HG03196 (cell line): ENCODE results near the gene PPARD.

Experiments used
- ATAC-seq: cut with Tn5 transposase; IDR thresholded peaks from one replicate; pipeline ENCODE4 v1.9.1; 2021; ENCODE audit not compliant: unreplicated experiment

Gene PPARD

GRCh38 chr6:35354361-35355135 lies 12.2 kb downstream of the PPARD start:
- ATAC-seq = no peak

GRCh38 chr6:35356391-35356790 lies 14.0 kb downstream of the PPARD start:
- no peak for ATAC-seq

GRCh38 chr6:35357677-35358076 lies 15.3 kb downstream of the PPARD start:
- ATAC-seq = no peak

GRCh38 chr6:35358086-35358485 lies 15.7 kb downstream of the PPARD start:
- no peak for ATAC-seq

- ATAC-seq = no peak
Observed at GRCh38 chr6:35359346-35359743, 17.0 kb downstream of the PPARD start.

GRCh38 chr6:35359744-35360348 lies 17.5 kb downstream of the PPARD start:
- ATAC-seq = no peak

GRCh38 chr6:35360349-35361138 lies 18.2 kb downstream of the PPARD start:
- no peak for ATAC-seq

- ATAC-seq = no peak
Observed at GRCh38 chr6:35362200-35362599, 19.8 kb downstream of the PPARD start.

GRCh38 chr6:35363293-35363750 lies 21.0 kb downstream of the PPARD start:
- ATAC-seq = no peak

- no peak for ATAC-seq
Observed at GRCh38 chr6:35365594-35366203, 23.3 kb downstream of the PPARD start.

- no peak for ATAC-seq
Observed at GRCh38 chr6:35366204-35366596, 23.8 kb downstream of the PPARD start.

- no peak for ATAC-seq
Observed at GRCh38 chr6:35367646-35368037, 25.3 kb downstream of the PPARD start.

- no peak for ATAC-seq
Observed at GRCh38 chr6:35368038-35368887, 25.9 kb downstream of the PPARD start.

GRCh38 chr6:35370124-35370741 lies 27.9 kb downstream of the PPARD start:
- peak; percentile 56 for ATAC-seq

- ATAC-seq = peak; percentile 27
Observed at GRCh38 chr6:35370785-35371493, 28.6 kb downstream of the PPARD start.

GRCh38 chr6:35371494-35372262 lies 29.3 kb downstream of the PPARD start:
- ATAC-seq = no peak

- no peak for ATAC-seq
Observed at GRCh38 chr6:35372633-35373032, 30.3 kb downstream of the PPARD start.

GRCh38 chr6:35376281-35376680 lies 33.9 kb downstream of the PPARD start:
- no peak for ATAC-seq

- ATAC-seq = no peak
Observed at GRCh38 chr6:35377002-35377401, 34.6 kb downstream of the PPARD start.
